Fibroblast of lung (primary cell): Measurements from ENCODE around the gene ZNF304.

Source experiments
- CTCF ChIP-seq, 2 donors: IDR thresholded peaks in 1 of 2; conservative IDR thresholded peaks in 1 of 2; 1 replicate in 1 of 2; 2 replicates in 1 of 2; pipeline ENCODE4 v1.5.1; 2011 to 2012; ENCODE audit warnings: low read length in 2 of 2, control low read depth in 1 of 2, inconsistent platforms in 1 of 2, low read depth in 1 of 2, mild to moderate bottlenecking in 1 of 2
- EZH2 ChIP-seq: IDR thresholded peaks from 2 replicates; pipeline ENCODE4 v1.5.1; 2012; ENCODE audit warnings: low read length, control low read depth, mild to moderate bottlenecking; ENCODE audit errors: missing control alignments

GRCh38 chr19:57362997-57363687, 12.1 kb downstream of the ZNF304 start, which contains the start of the genes TRAPPC2B and ZNF547:
- no peak for TF ChIP-seq EZH2
- no peak for TF ChIP-seq CTCF (conservative IDR thresholded peaks at IDR 0.05 in 1 of 2, IDR thresholded peaks at IDR 0.05 in 1 of 2; ENCODE audit: low read depth in 1 of 2, low read length in 2 of 2)
